HG02642 (cell line): ENCODE data around the gene CSAD.
"Not testable (repeated sequence)": the region's sequence is repeated elsewhere in the genome, so short reads cannot be mapped to it uniquely, and the experiment has no call there.

Experiments
- ATAC-seq: cut with Tn5 transposase; IDR thresholded peaks from one replicate; pipeline ENCODE4 v1.9.1; 2021; ENCODE audit warnings: mild to moderate bottlenecking; ENCODE audit not compliant: unreplicated experiment, poor library complexity

CSAD gene

DNA sequence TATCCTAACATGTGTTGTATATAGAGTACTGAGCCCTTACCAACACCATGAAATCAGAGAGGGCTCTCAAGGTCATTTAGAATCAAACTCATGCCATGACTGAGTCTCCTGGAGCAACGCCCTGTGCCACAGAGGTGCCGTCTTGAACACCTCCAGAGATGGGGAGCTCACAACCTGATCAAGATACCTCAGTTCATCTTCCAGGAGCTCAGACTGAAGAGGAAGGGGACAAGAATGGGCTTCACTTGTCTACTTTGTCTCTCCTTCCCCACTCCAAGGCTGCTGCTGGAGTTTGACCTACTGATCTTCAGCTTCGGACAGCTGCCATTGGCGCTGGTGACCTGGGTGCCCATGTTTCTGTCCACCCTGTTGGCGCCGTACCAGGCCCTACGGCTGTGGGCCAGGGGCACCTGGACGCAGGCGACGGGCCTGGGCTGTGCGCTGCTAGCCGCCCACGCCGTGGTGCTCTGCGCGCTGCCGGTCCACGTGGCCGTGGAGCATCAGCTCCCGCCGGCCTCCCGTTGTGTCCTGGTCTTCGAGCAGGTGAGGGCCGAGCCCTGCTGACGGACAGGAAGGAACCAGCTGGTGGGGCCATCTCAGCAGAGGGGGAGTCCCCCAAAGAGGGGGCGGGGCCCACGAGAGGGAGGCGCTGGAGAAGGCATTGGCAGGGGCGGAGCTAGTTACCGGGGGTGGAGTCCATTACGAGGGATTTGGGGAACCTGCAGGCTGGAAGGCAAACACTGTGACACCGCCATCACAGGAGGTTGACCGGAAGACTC lies 65.4 kb downstream of the CSAD start:
- ATAC-seq, result no peak

DNA sequence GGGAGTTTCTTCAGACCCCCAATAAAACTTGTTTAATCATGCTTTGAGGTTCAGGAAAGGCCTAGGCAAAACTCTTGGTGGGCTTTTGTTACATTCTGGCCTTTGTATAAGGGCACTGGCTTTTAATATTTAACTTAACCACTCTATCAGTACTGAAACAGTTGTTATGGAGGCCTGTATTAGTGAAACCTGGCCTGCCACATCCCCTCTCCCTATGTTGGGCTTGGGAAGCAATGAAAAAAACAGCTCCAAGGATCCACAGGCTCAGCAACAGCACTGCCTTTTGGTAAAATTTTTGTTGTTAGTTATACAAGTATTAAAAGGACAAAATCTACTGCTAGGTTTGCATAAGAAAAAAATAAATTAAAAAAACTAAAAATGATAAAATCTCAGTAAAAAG lies 66.8 kb downstream of the CSAD start:
- ATAC-seq, result no peak

DNA sequence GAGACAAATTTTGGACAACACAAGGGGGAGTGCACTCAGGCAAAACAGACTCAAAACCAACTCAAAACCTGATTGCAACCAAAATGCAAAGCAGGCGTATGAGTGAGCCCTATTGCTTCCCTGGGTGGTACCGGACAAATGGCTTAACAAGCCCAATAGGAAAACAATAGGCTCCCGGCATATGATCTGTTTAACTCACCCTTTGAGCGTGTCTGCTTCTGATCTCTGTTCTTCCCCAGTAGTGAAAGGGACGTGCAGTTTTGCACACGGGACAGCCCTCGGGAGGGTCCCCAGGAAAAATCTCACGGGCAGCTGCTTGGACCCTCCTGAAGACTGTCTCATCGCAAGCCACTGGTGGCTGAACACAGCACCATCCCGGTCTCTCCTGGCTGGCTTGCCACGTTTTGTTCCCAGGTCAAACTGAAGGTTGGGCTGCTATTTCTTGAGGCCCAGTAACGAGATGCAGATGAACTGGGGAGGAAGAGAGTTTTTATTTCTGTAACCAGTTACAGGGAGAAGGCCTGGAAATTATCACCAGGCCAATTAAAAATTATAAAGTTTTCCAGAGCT lies 67.5 kb downstream of the CSAD start:
- ATAC-seq, result no peak

DNA sequence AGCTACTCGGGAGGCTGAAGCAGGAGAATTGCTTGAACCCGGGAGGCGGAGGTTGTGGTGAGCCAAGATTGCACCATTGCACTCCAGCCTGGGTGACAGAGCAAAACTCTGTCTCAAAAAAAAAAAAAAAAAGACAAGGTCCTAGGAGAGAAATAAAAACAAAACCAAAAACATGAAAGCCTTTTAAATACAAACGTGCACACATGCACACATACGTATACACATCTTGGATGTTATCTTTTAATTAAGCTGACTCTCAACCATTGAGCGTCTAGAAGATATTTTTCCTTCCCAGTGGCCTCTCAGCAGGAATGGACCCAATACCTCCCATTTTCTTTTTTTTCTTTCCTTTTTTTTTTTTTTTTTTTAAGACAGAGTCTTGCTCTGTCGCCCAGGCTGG lies 68.3 kb downstream of the CSAD start:
- not testable (repeated sequence) for ATAC-seq
